ENCODE measurements around the gene FYB1.
A peak's percentile ranks its signal among the peaks of the same experiment; 100 is the strongest.

Gene FYB1

GRCh38 chr5:39083968-39084367 is 135.4 kb downstream of the FYB1 start:
- H4K20me1 ChIP-seq (ENCODE audit: insufficient read depth, low read length, poor library complexity, severe bottlenecking) = no peaks in the 10 kb centered on the region
- H3K36me3 ChIP-seq (ENCODE audit: insufficient read depth, low read length) = no peaks in the 10 kb centered on the region
- H3K4me3 ChIP-seq (ENCODE audit: low read length, poor library complexity, severe bottlenecking) = no peak overlapping the region

GRCh38 chr5:39082995-39083394 is 136.4 kb downstream of the FYB1 start:
- no peak overlapping the region for H3K4me3 ChIP-seq (ENCODE audit: low read length, poor library complexity, severe bottlenecking)
- no peaks in the 10 kb centered on the region for H3K4me1 ChIP-seq (ENCODE audit: insufficient read depth, low read length, poor library complexity, severe bottlenecking)
- no peaks in the 10 kb centered on the region; the same call in 1 of the 2 replicates for H3F3A ChIP-seq (ENCODE audit: low read depth)
- H3K79me2 ChIP-seq (ENCODE audit: insufficient read depth, low read length) = no peaks in the 10 kb centered on the region
- no peak overlapping the region for H3K4me2 ChIP-seq (ENCODE audit: low read depth, low read length, poor library complexity, severe bottlenecking)
- H3K9me3 ChIP-seq (ENCODE audit: insufficient read depth, low read depth, low read length) = no peaks in the 10 kb centered on the region
- H2AFZ ChIP-seq (ENCODE audit: low read length) = no peak overlapping the region
- no peaks in the 10 kb centered on the region for H4K20me1 ChIP-seq (ENCODE audit: insufficient read depth, low read length, poor library complexity, severe bottlenecking)
- no peaks in the 10 kb centered on the region for H3K27me3 ChIP-seq (ENCODE audit: insufficient read depth, low read length, poor library complexity, severe bottlenecking)
- H3K9ac ChIP-seq (ENCODE audit: low read depth, low read length, poor library complexity, severe bottlenecking) = no peak overlapping the region
- H3K36me3 ChIP-seq (ENCODE audit: insufficient read depth, low read length) = no peaks in the 10 kb centered on the region
- no peak for TF ChIP-seq EZH2phosphoT487 (IDR thresholded peaks at IDR 0.05; ENCODE audit: borderline replicate concordance)
- no peak for TF ChIP-seq CTCF (conservative IDR thresholded peaks at IDR 0.05; ENCODE audit: low read length)
- H3K9me2 ChIP-seq (replicated peaks; ENCODE audit: low read depth, low read length) = no peaks in the 10 kb centered on the region

More at GRCh38 chr5:39083968-39084367, 135.4 kb downstream of the FYB1 start:
- TF ChIP-seq CTCF (conservative IDR thresholded peaks at IDR 0.05; ENCODE audit: low read length) (no peak), EZH2phosphoT487 (IDR thresholded peaks at IDR 0.05; ENCODE audit: borderline replicate concordance) (no peak)
- H3K4me2 ChIP-seq (ENCODE audit: low read depth, low read length, poor library complexity, severe bottlenecking) = no peak overlapping the region
- no peaks in the 10 kb centered on the region for H3K4me1 ChIP-seq (ENCODE audit: insufficient read depth, low read length, poor library complexity, severe bottlenecking)
- H3K9me2 ChIP-seq (replicated peaks; ENCODE audit: low read depth, low read length) = no peaks in the 10 kb centered on the region
- no peaks in the 10 kb centered on the region for H3K9me3 ChIP-seq (ENCODE audit: insufficient read depth, low read depth, low read length)
- H3K9ac ChIP-seq (ENCODE audit: low read depth, low read length, poor library complexity, severe bottlenecking) = no peak overlapping the region
- H3F3A ChIP-seq (ENCODE audit: low read depth) = no peaks in the 10 kb centered on the region
- H3K79me2 ChIP-seq (ENCODE audit: insufficient read depth, low read length) = no peaks in the 10 kb centered on the region
- no peak overlapping the region for H2AFZ ChIP-seq (ENCODE audit: low read length)
- H3K27me3 ChIP-seq (ENCODE audit: insufficient read depth, low read length, poor library complexity, severe bottlenecking) = no peaks in the 10 kb centered on the region

GRCh38 chr5:39080597-39081204 is 138.7 kb downstream of the FYB1 start:
- Histone ChIP-seq H3K4me3 (ENCODE audit: low read length, poor library complexity, severe bottlenecking) (no peak overlapping the region), H3K4me1 (ENCODE audit: insufficient read depth, low read length, poor library complexity, severe bottlenecking) (peaks cover 15% of the 10 kb centered on the region), H3K79me2 (ENCODE audit: insufficient read depth, low read length) (no peaks in the 10 kb centered on the region), H3K27me3 (ENCODE audit: insufficient read depth, low read length, poor library complexity, severe bottlenecking) (no peaks in the 10 kb centered on the region), H3F3A (ENCODE audit: low read depth) (no peaks in the 10 kb centered on the region; the same call in 1 of the 2 replicates), H4K20me1 (ENCODE audit: insufficient read depth, low read length, poor library complexity, severe bottlenecking) (no peaks in the 10 kb centered on the region), H3K9ac (ENCODE audit: low read depth, low read length, poor library complexity, severe bottlenecking) (no peak overlapping the region), H2AFZ (ENCODE audit: low read length) (no peak overlapping the region), H3K36me3 (ENCODE audit: insufficient read depth, low read length) (no peaks in the 10 kb centered on the region), H3K9me3 (ENCODE audit: insufficient read depth, low read depth, low read length) (no peaks in the 10 kb centered on the region), H3K9me2 (replicated peaks; ENCODE audit: low read depth, low read length) (no peaks in the 10 kb centered on the region), H3K4me2 (ENCODE audit: low read depth, low read length, poor library complexity, severe bottlenecking) (no peak overlapping the region)
- TF ChIP-seq CTCF (conservative IDR thresholded peaks at IDR 0.05; ENCODE audit: low read length) (peak; percentile 92), EZH2phosphoT487 (IDR thresholded peaks at IDR 0.05; ENCODE audit: borderline replicate concordance) (no peak)

All from Loucy (cell line).